GM19193 (cell line): ENCODE results near the gene SHMT2.

Experiments used
- POLR2A ChIP-seq: IDR thresholded peaks from 4 replicates; pipeline ENCODE4 v1.6.1; 2011; ENCODE audit not compliant: insufficient read depth, insufficient read length; ENCODE audit errors: extremely low read depth

SHMT2 gene

DNA sequence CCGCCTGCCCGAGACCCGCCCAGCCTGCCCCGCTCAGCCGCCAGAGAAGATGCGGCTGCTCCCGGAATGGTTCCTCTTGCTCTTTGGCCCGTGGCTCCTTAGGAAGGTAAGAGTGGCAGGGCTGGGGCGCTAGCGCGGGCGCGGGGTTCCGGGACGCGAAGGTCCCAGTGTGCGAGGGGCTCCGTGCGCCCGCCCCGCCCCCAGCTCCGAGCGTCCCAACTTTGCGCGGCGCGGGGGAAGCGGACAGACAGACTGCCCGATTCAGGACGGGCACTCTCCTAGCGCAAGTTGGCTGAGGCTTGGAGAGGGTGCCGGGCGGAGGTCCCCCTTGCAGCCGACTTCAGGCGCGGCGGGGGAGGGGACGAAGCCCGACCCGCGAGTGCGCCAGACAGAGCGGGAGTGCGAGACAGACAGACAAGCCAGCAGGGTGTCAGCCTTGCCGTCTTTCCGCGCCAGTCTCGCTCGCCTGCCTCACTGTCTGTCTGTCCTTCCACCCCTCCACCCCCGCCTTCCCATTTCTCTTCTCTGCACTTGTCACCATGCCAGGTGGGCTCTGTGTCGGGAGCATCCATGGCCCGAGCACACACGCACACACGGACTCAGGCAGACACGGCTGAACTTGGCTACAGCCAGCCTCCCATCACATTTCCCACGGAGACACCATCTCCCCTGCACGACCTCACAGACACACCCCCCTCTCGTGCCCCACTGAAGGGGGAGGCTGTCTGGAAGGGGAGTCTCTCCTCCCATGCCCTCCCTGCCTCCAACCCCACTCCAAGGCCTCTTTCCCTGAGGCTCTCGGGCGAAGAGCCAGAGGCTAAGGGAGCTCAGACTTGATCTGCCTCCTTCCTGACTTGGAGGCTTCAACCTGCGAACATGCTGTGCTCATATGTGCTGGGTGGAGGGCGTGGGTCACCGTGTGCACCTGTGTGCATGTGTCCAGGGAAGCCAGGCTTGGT lies 12.3 kb upstream of the SHMT2 start:
- no peak for TF ChIP-seq POLR2A

DNA sequence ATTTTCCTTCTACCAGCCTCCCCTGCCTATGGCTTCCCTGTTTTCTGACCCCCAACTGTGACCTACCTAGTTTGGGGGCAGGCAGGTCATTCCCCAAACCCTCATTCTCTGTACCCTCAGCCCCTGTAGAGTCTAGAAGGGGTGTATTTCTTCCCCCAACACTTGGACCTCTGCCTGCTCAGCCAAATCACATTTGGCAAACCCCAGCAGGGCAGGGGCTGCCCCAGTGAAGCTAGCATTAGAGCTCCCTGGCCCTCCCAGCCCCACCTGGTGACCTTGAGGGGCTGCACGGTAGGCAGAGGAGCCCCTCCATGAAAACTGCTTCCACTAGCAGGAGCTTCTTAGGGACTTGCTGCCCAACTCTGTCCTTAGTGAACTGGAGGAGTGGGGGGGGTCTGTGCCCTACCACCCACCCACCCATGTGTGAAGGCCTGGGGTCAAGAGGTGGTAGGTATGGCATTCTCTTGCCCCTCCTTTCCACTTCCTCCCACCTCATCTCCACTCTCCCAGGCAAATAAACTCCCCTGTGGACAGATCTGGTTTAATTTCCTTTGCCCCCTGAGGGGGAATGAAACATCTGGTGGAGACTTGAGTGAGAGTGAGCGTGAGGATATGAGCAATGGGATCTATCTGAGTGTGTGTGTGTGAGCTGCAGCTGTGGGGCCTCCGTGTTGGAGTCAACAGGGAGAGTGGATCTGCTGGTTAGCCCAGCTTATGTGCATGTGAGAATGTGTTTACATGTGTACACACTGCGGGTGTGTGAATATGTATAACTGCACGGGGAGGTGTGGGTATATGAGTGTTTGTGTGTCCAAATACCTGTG lies 11.3 kb upstream of the SHMT2 start:
- no peak for TF ChIP-seq POLR2A

DNA sequence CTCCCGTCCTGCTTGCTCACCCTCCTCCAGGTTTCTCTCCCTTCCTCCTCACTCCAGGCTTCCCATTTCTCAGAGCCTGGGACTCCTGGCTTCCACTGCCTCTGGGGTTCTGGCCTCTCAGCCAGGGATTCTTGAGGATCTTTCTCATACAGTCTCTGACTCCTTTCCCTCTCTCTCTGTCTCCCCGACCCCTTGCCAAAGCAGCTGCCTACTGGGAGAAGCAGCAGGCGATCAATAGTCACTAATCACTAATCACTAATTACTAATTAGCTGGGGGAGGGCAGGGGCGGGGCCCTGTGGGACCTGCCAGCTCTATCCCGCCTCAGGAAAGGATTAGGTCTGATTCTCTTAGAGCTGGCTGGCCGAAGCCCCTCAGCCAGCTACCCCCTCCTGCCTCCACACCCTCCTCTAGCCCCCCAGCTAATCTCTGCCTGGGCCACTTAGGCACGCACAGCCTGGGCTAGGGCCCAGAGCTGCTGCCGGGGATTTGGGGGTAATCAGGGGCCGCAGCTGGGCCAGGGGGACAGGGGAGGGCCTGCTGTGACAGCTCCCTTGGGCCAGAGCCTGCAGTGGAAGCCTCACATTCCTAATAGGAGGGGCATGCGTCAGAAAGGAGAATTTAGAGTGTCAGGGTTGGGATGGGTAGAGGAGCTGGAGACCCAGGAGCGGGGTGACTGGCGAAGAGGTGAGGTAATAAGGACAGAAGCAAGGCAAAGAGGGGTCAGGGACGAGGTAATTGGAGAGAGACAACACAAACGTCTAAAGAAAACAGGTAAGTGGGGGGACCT lies 10.1 kb upstream of the SHMT2 start:
- no peak for TF ChIP-seq POLR2A

DNA sequence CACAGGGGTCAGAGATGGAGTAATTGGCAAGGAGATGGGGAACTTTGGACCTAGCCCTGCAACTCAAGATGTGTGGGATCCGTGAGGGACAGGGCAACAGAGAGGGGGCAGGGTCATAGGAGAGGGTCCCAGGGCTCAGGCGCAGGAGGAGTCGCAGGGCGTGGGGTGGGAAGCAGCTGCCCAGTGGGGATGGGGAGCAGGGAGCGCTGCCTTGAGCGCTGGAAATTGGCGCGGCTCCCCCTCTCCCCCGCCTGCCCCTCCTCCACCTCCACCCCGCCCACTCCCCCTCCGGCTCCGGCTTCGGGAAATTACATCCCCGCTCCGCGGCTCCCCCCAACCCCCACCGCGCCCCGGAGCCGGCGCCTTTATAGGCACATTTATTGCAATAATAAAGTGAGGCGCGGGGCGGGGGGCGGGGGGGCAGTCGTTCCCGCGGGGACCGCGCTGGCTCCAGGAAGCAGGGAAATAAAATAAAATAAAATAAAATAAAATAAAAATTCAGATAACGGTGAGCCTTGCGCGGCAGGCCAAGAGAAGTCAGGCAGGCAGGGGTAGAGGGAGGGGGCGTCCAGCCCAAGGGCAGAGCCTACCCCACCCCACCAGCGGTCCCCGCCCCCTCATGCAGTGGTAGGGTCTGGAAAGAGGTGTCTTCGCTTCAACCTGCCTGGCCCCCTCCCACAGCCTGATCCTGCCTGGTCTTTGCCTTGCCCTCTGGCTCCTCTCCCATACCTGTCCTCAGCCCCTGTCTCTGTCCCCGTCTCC lies 9.3 kb upstream of the SHMT2 start:
- TF ChIP-seq POLR2A, result no peak

DNA sequence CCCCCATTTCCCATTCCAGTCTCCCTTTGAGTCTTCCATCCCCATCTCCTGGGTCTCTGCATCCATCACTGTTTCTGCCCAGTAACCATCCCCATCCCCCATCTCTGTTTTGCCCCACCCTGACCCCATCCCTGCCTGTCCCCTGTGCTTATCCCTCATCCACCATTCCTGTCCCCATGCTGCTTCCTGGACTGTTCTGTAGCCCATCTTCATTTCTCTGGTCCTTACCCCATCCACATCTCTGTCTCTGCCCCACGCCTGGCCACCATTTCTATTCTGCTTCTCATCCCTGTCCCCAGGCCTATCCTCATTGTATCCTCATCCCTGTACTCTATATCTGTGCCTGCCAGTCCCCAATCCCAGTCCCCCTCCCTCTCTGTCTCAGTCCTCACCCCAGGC lies 8.7 kb upstream of the SHMT2 start:
- TF ChIP-seq POLR2A, result no peak

DNA sequence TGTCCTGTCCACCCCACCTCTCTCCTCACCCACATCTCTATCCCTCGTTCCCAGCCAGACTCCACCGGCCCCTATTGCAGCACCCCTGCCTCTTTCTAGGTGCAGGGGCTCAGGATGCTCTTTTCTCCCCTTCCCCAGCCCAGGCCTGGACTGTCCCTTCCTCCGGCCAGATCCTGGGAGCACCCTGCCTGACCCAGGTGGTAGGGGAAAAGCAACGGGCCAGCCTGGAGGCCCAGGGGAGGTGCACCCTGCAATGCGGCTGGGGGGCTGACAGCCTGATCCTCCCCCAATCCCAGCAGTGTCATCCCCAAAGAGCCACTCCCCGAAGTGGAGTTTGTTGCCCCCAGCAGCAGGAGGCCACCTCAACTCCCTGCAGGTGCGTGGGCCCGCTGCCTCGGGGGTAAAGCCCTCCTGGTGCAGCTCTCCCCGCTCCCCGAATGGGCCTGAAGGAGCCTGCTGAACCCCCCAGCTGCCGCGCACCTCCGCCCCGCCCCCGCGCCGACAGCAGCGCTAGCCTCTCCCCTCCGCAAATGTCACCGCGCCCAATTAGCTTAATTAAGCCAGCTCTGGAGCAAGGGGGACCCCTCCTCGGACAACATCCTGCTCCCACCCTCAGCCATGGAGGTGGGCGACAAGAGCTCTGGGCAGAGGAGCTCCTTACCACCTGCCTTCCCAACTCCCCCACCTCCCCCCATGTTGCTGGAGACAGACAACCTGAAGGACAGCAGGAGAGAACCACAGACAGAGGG lies 8.2 kb upstream of the SHMT2 start:
- TF ChIP-seq POLR2A, result no peak

DNA sequence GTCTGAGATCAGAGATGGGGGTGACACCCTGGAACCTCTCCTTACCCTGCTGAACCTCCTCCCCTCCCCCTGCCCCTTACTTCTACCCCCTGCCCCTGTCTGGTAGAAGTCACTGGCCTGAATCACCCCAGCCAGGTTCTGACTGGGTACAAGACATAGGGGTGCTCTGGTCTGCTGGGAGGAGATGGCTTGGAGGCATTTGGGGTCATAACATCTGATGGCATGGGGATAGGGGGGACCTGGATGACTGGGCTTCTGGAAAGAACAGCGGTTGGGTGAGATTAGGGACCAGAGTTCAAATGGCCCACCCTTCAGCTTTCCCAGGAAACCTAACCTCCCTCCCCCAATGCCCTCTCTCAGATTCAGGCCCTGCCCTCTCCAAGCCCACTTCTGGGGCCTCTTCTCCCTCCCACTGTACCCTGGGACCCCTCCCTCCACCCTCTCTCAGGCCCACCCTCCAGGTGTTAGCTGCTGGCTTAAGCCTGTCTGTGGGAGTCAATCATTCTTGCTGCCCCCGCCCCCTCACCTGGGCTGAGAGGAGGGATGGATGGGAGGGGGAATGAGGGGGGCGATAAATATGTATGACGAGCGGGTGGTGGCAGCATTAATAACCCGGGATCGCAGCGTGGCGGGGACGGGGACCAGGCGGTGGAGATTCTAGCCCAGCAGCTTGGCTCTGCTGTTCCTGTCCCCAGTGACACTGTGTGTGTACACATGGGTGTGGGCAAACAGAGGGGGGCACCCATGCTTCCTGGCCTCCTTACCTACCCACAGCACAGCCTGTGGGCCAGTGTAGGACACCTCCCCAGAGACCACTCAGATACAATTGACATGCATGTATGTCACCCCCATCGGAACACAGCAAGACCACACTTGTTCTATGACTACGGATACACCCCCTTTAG lies 7.0 kb upstream of the SHMT2 start:
- no peak for TF ChIP-seq POLR2A

DNA sequence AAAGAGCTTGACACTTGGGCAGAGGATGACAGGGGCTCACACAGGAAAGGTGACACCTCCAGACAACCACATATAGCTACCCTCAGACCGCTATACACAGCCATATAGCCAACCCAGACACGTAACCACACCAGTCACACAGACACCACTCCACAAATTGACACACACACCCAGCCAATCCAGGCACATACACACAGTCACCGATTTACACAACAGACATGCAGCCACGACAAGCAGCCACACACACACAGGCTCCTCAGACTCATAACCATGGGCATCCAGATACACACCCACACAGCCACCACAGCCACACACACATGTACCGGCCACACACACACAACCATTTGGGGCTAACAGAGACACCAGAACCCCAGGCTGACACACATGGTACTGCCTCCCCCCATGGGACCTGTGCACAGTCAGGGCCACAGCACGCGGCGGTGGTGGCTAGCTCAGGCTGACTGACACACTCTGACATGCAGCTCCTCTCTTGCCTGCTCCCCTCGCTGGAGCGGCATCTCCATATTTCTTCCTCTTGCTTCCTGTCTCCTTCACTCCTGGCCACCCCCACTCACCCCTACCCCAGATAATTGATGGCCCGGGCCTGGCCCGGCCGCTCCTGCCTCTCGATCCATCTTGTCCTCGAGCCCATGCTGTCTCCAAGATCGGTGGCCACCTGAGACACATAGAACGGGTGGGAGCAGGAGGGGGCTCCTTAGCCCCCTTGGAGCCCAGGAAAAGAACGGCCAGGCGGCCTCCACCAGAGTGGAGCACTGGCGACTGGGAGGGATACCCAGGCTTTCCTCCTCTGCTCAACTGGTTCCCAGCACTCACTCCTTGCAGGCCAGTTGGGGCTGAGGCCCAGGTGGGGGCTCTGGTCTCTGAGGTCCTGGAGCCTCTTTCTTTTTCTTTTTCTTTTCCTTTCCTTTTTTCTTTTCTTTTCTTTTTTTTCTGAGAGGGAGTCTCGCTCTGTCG lies 6.0 kb upstream of the SHMT2 start:
- TF ChIP-seq POLR2A, result no peak

DNA sequence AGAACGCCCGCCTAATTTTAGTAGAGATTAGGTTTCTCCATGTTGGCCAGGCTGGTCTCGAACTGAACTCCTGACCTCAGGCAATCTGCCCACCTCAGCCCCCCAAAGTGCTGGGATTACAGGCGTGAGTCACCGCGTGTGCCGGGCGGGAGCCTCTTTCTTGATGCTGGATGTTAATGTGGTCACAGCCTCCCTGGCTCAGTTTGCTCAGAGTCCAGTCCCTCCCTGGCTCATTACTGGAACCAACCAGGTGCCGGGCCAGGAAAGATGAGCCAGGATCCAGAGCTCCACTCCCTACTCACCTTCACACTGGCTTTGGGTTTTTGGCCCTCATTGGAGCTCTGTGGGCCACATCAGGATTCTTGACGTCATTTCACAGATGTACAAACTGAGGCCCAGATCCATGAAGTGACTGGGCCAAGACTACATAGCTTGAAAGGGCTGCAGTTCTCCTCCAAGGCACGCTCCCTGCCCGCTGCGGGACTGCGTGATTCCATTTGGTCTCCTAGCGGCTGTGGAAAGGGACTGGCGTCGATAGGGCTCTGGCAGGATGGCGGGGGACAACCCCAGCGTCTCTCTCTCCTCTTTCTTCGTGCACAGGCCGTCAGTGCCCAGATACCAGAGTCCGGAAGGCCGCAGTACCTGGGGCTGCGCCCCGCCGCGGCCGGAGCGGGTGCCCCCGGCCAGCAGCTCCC lies 5.1 kb upstream of the SHMT2 start:
- no peak for TF ChIP-seq POLR2A

DNA sequence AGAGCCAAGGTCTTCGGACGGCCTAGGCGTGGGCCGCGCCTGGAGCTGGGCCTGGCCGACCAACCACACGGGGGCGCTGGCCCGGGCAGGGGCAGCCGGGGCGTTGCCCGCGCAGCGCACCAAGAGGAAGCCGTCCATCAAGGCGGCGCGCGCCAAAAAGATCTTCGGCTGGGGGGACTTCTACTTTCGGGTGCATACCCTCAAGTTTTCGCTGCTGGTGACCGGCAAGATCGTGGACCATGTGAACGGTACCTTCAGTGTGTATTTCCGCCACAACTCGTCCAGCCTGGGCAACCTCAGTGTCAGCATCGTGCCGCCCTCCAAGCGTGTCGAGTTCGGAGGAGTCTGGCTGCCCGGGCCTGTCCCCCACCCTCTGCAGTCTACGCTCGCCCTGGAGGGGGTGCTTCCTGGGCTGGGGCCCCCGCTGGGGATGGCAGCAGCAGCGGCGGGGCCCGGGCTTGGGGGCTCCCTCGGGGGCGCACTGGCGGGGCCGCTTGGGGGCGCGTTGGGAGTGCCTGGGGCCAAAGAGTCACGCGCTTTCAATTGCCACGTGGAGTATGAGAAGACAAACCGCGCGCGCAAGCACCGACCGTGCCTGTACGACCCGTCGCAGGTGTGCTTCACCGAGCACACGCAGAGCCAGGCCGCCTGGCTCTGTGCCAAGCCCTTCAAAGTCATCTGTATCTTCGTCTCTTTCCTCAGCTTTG lies 4.4 kb upstream of the SHMT2 start:
- TF ChIP-seq POLR2A, result no peak
